ENCODE results near the gene LGALS7B. TPM values are rescaled to one million over a fixed set of nuclear protein-coding genes. Genes with fewer than 3 reads are reported as not detected.
"Not testable (repeated sequence)": the region's sequence is repeated elsewhere in the genome, so short reads cannot be mapped to it uniquely, and the experiment has no call there.

Gene LGALS7B
- total RNA-seq = not detected in 2 replicates

GRCh38 chr19:38788478-38789243 is at the start of gene LGALS7B:
LGALS7B (plus strand) TSS chr19:38789200; CDS start chr19:38789227, 27 bp downstream.
- intact Hi-C loops (cut with micrococcal nuclease) = loop anchor here (2.0 kb wide), 1 partner anchor 20 kb away; no protein-coding TSS in a partner anchor

- intact Hi-C loops (cut with micrococcal nuclease) = loop anchor here (5.0 kb wide), 2 partner anchors 232 to 352 kb away; partner anchors contain the start of genes GGN and SPRED3
These were observed 49.4 kb upstream of the LGALS7B start for GRCh38 chr19:38739440-38740256.

- intact Hi-C loops (cut with micrococcal nuclease) = no loop called here
These were observed 48.8 kb upstream of the LGALS7B start for GRCh38 chr19:38740257-38740592.

- intact Hi-C loops (cut with micrococcal nuclease) = no loop called here
These were observed 48.1 kb upstream of the LGALS7B start for GRCh38 chr19:38740932-38741331.

- intact Hi-C loops (cut with micrococcal nuclease) = no loop called here
These were observed 47.3 kb upstream of the LGALS7B start for GRCh38 chr19:38741670-38742069.

- intact Hi-C loops (cut with micrococcal nuclease) = no loop called here
These were observed 46.7 kb upstream of the LGALS7B start for GRCh38 chr19:38742296-38742695.

GRCh38 chr19:38742906-38743305 is 46.1 kb upstream of the LGALS7B start:
- intact Hi-C loops (cut with micrococcal nuclease) = no loop called here

- intact Hi-C loops (cut with micrococcal nuclease) = no loop called here
These were observed 45.4 kb upstream of the LGALS7B start for GRCh38 chr19:38743394-38744297.

- intact Hi-C loops (cut with micrococcal nuclease) = no loop called here
These were observed 44.7 kb upstream of the LGALS7B start, which contains the start of gene CAPN12 for GRCh38 chr19:38744298-38744681. CAPN12 (minus strand) TSS chr19:38744474; CDS start chr19:38744165, 309 bp downstream.

- intact Hi-C loops (cut with micrococcal nuclease) = no loop called here
These were observed 44.1 kb upstream of the LGALS7B start for GRCh38 chr19:38744874-38745273.

GRCh38 chr19:38745316-38745715 is 43.7 kb upstream of the LGALS7B start:
- intact Hi-C loops (cut with micrococcal nuclease) = no loop called here

- intact Hi-C loops (cut with micrococcal nuclease) = loop anchor here (10.0 kb wide), 1 partner anchor 51 kb away; no protein-coding TSS in a partner anchor
These were observed 35.2 kb upstream of the LGALS7B start for GRCh38 chr19:38753783-38754182.

GRCh38 chr19:38754196-38754595 is 34.8 kb upstream of the LGALS7B start:
- intact Hi-C loops (cut with micrococcal nuclease) = loop anchor here (10.0 kb wide), 1 partner anchor 51 kb away; no protein-coding TSS in a partner anchor

- intact Hi-C loops (cut with micrococcal nuclease) = loop anchor here (10.0 kb wide), 1 partner anchor 45 kb away; no protein-coding TSS in a partner anchor
These were observed 29.4 kb upstream of the LGALS7B start for GRCh38 chr19:38759590-38760003.

- intact Hi-C loops (cut with micrococcal nuclease) = not testable (repeated sequence)
These were observed 28.0 kb upstream of the LGALS7B start for GRCh38 chr19:38760805-38761517.

- intact Hi-C loops (cut with micrococcal nuclease) = not testable (repeated sequence)
These were observed 27.1 kb upstream of the LGALS7B start for GRCh38 chr19:38761884-38762389.

- intact Hi-C loops (cut with micrococcal nuclease) = no loop called here
These were observed 25.2 kb upstream of the LGALS7B start for GRCh38 chr19:38763795-38764220.

GRCh38 chr19:38765214-38765613 is 23.8 kb upstream of the LGALS7B start:
- intact Hi-C loops (cut with micrococcal nuclease) = loop anchor here (5.0 kb wide), 1 partner anchor 67 kb away; the partner anchor contains the start of gene ECH1

GRCh38 chr19:38766276-38767047 is 22.5 kb upstream of the LGALS7B start:
- intact Hi-C loops (cut with micrococcal nuclease) = loop anchor here (5.0 kb wide), 1 partner anchor 66 kb away; the partner anchor contains the start of gene ECH1

Measured in T-helper 1 cell treated with Interleukin-12 subunit alpha and Interleukin-12 subunit beta and Interleukin-4 antibody, amounts not matched to agents 30 ng/mL and 1 ng/mL, for 36 hours (primary cell).